Gastrocnemius medialis (tissue), 4 donors: Measurements from ENCODE around the gene DNM3.

ENCODE experiments used
- POLR2A ChIP-seq, 2 donors: fragments of 450-650 bp; IDR thresholded peaks; one replicate each; pipeline ENCODE4 v1.6.1; 2017; ENCODE audit warnings: antibody characterized with exemption in 2 of 2, mild to moderate bottlenecking in 2 of 2, moderate library complexity in 2 of 2
- TF ChIP-seq, protein P1 (sequence below), 5 experiments: fragments of 450-650 bp in 3 of 5; fragments of 200-600 bp in 2 of 5; sonication (generic) in 2 of 5; IDR thresholded peaks in 4 of 5; conservative IDR thresholded peaks in 1 of 5; 1 replicate in 4 of 5; 2 replicates in 1 of 5; pipeline ENCODE4 v1.5.1; 2016 to 2019; ENCODE audit warnings: antibody characterized with exemption in 5 of 5, mild to moderate bottlenecking in 3 of 5, moderate library complexity in 3 of 5

DNA sequence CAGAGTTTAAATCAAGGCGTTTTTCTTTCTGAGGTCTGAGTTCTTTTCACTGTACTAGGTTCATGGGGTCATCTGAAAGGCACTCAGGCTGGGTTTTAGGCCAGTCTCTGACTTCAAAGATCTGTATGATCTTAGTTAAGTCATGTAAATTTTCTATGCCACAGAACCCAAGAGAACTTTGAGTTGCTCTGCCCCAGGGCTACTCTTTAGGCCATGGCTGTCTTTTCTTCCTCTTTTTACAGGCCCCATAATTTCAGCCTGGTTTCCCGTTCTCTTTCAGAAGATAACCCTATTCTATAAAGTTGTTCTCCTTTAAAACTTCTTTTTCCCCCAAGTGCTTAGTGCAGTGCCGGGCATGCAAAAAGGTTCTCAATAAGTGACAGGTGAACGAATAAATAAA lies 33.7 kb upstream of the DNM3 start:
- no peak for TF ChIP-seq POLR2A (IDR thresholded peaks at IDR 0.05)
- TF ChIP-seq, protein P1, sequence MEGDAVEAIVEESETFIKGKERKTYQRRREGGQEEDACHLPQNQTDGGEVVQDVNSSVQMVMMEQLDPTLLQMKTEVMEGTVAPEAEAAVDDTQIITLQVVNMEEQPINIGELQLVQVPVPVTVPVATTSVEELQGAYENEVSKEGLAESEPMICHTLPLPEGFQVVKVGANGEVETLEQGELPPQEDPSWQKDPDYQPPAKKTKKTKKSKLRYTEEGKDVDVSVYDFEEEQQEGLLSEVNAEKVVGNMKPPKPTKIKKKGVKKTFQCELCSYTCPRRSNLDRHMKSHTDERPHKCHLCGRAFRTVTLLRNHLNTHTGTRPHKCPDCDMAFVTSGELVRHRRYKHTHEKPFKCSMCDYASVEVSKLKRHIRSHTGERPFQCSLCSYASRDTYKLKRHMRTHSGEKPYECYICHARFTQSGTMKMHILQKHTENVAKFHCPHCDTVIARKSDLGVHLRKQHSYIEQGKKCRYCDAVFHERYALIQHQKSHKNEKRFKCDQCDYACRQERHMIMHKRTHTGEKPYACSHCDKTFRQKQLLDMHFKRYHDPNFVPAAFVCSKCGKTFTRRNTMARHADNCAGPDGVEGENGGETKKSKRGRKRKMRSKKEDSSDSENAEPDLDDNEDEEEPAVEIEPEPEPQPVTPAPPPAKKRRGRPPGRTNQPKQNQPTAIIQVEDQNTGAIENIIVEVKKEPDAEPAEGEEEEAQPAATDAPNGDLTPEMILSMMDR (IDR thresholded peaks at IDR 0.05 in 4 of 5, conservative IDR thresholded peaks at IDR 0.05 in 1 of 5), result no peak
